ENCODE data around the gene CFAP210. TPM values are rescaled to one million over a fixed set of nuclear protein-coding genes. Genes with fewer than 3 reads are reported as not detected.

CFAP210 gene
- total RNA-seq, 1 donor from 2014 or later, result 1.4 TPM

GRCh38 chr2:169640104-169640503, 54.1 kb downstream of the CFAP210 start:
- H3K27ac Mint-ChIP-seq, result no peak overlapping the region
- H3K4me3 Mint-ChIP-seq, result no peak overlapping the region
- H3K4me1 Mint-ChIP-seq (ENCODE audit: unreplicated experiment), result no peaks in the 10 kb centered on the region
- H3K9me3 Mint-ChIP-seq, result no peaks in the 10 kb centered on the region
- no peaks in the 10 kb centered on the region for H3K27me3 Mint-ChIP-seq
- H3K36me3 Mint-ChIP-seq, result peaks cover 4% of the 10 kb centered on the region
- TF ChIP-seq CTCF (conservative IDR thresholded peaks at IDR 0.05), result no peak
- DNase-seq (ENCODE audit: extremely low spot score, unreplicated experiment), result no peak

GRCh38 chr2:169637620-169638019, 56.6 kb downstream of the CFAP210 start:
- no peak overlapping the region for H3K4me3 Mint-ChIP-seq

GRCh38 chr2:169636440-169637097, 57.6 kb downstream of the CFAP210 start:
- DNase-seq (ENCODE audit: extremely low spot score, unreplicated experiment), result no peak

More at GRCh38 chr2:169637620-169638019, 56.6 kb downstream of the CFAP210 start:
- Mint-ChIP-seq H3K27ac (no peak overlapping the region), H3K36me3 (peaks cover 15% of the 10 kb centered on the region), H3K4me1 (ENCODE audit: unreplicated experiment) (no peaks in the 10 kb centered on the region), H3K9me3 (no peaks in the 10 kb centered on the region), H3K27me3 (no peaks in the 10 kb centered on the region)
- DNase-seq (ENCODE audit: extremely low spot score, unreplicated experiment), result no peak
- TF ChIP-seq CTCF (conservative IDR thresholded peaks at IDR 0.05), result no peak

GRCh38 chr2:169625781-169626180, 68.4 kb downstream of the CFAP210 start:
- H3K4me1 Mint-ChIP-seq (ENCODE audit: unreplicated experiment), result no peaks in the 10 kb centered on the region
- no peak overlapping the region for H3K27ac Mint-ChIP-seq
- DNase-seq (ENCODE audit: extremely low spot score, unreplicated experiment), result no peak
- TF ChIP-seq CTCF (conservative IDR thresholded peaks at IDR 0.05), result no peak
- no peaks in the 10 kb centered on the region for H3K9me3 Mint-ChIP-seq
- no peaks in the 10 kb centered on the region for H3K27me3 Mint-ChIP-seq
- H3K36me3 Mint-ChIP-seq, result peaks cover 22% of the 10 kb centered on the region
- no peak overlapping the region for H3K4me3 Mint-ChIP-seq

More at GRCh38 chr2:169636440-169637097, 57.6 kb downstream of the CFAP210 start:
- H3K9me3 Mint-ChIP-seq, result no peaks in the 10 kb centered on the region
- no peak for TF ChIP-seq CTCF (conservative IDR thresholded peaks at IDR 0.05)
- no peaks in the 10 kb centered on the region for H3K27me3 Mint-ChIP-seq
- no peak overlapping the region for H3K27ac Mint-ChIP-seq
- H3K36me3 Mint-ChIP-seq, result peaks cover 15% of the 10 kb centered on the region
- no peaks in the 10 kb centered on the region for H3K4me1 Mint-ChIP-seq (ENCODE audit: unreplicated experiment)
- no peak overlapping the region for H3K4me3 Mint-ChIP-seq

- no peak overlapping the region for H3K27ac Mint-ChIP-seq
- H3K36me3 Mint-ChIP-seq, result peaks cover 38% of the 10 kb centered on the region
- DNase-seq (ENCODE audit: extremely low spot score, unreplicated experiment), result no peak
- no peaks in the 10 kb centered on the region for H3K27me3 Mint-ChIP-seq
- no peaks in the 10 kb centered on the region for H3K9me3 Mint-ChIP-seq
- no peaks in the 10 kb centered on the region for H3K4me1 Mint-ChIP-seq (ENCODE audit: unreplicated experiment)
- no peak overlapping the region for H3K4me3 Mint-ChIP-seq
- TF ChIP-seq CTCF (conservative IDR thresholded peaks at IDR 0.05), result no peak
These were observed 71.0 kb downstream of the CFAP210 start for GRCh38 chr2:169623235-169623634.

Data from type B pancreatic cell (in vitro differentiated cells).